ENCODE results near the gene ZNF692.
"Not testable (repeated sequence)": the region's sequence is repeated elsewhere in the genome, so short reads cannot be mapped to it uniquely, and the experiment has no call there.

Gene ZNF692

DNA sequence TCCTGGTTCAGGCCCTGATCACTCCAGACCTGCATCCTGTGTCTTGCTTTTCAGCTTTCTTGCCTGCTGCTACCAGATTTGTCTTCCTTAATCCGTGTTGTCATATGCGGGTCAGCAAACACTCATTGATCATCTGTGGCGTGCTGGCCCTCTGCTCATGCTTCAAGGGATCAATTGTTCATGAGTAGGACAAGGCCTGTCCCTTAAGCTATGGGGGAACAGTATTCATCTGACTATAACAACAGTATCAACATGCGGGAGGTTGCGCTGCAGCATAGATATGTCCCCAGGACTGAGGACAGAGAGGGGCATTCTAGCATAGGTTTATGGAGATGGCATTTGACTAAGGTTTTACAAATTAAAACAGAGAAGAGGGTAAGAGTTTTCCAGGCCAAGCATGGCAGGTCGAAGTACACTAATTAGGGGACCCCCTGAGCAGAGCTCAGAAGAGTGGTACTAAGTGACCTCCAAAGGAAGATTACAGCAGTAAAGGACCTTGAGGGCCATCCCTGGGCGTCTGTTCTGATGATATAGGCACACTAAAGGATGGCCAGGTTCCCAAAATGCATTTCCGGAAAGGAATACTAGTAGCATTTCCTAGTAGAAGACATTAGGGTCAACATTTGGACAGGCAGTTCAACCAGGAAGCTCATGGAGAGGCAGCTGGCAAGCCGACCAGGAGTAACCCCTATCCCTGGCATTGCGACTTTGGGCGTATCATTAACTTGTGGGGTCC, 21.7 kb downstream of the ZNF692 start:
- DNase-seq (ENCODE audit: low read depth in 2 of 2): no peak
- peak overlapping the region; percentile 68 to 80 for H3K4me3 ChIP-seq (replicated peaks in 1 of 2; ENCODE audit: low read depth in 2 of 2, low read length in 2 of 2)
- TF ChIP-seq, protein P1, sequence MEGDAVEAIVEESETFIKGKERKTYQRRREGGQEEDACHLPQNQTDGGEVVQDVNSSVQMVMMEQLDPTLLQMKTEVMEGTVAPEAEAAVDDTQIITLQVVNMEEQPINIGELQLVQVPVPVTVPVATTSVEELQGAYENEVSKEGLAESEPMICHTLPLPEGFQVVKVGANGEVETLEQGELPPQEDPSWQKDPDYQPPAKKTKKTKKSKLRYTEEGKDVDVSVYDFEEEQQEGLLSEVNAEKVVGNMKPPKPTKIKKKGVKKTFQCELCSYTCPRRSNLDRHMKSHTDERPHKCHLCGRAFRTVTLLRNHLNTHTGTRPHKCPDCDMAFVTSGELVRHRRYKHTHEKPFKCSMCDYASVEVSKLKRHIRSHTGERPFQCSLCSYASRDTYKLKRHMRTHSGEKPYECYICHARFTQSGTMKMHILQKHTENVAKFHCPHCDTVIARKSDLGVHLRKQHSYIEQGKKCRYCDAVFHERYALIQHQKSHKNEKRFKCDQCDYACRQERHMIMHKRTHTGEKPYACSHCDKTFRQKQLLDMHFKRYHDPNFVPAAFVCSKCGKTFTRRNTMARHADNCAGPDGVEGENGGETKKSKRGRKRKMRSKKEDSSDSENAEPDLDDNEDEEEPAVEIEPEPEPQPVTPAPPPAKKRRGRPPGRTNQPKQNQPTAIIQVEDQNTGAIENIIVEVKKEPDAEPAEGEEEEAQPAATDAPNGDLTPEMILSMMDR (IDR thresholded peaks at IDR 0.05; ENCODE audit: low read depth, low read length): no peak

DNA sequence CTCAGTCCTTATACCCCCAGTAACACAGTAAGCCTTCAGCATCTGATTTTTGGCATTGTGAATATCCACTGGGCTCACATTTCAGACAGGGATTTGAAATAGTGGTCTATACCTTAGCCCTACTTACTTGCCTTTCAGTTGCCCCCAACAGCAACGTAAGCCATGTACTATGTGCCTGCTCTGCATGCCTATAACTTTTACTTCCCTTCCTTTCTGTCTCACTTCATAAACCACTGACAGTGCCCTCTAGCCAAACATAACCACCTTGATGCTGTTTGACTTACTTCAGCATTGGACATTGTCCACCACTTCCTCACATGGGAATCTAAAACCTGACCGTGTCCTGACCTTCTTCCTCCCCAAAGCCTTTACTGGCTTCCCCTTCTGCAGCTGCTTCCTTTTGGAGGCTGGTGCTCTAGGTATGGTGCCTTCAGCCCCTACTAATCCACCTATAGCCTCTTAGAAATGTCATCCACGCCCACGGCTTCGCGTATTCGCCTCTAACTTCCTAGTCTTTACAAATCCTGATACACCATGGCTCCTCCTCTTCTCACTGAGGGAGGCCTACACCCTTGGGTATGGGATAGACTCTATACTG, 24.4 kb downstream of the ZNF692 start:
- TF ChIP-seq, protein P1 (IDR thresholded peaks at IDR 0.05; ENCODE audit: low read depth, low read length): no peak
- DNase-seq (ENCODE audit: low read depth in 2 of 2): no peak
- no peak overlapping the region for H3K4me3 ChIP-seq (replicated peaks in 1 of 2; ENCODE audit: low read depth in 2 of 2, low read length in 2 of 2)

DNA sequence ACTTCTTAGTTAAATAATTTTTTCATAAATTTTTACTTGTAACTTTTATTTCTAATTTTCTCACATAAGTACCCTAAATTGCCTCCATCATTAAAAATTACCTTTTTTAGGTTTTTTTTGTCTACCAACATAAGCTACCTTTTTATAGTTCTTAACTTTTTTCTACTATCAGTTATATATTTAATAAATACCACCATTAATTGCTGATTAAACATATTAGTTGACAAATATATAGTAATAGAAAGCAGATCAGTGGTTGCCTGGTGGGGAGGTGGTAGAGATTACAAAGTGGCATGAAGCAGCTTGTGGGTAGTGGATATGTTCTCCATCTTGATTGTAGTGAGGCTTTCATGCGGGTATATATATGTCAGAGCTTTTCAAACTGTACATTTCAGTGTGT, 27.0 kb downstream of the ZNF692 start:
- H3K4me3 ChIP-seq (replicated peaks in 1 of 2; ENCODE audit: low read depth in 2 of 2, low read length in 2 of 2): no peak overlapping the region
- no peak for DNase-seq (ENCODE audit: low read depth in 2 of 2)
- TF ChIP-seq, protein P1 (IDR thresholded peaks at IDR 0.05; ENCODE audit: low read depth, low read length): no peak

DNA sequence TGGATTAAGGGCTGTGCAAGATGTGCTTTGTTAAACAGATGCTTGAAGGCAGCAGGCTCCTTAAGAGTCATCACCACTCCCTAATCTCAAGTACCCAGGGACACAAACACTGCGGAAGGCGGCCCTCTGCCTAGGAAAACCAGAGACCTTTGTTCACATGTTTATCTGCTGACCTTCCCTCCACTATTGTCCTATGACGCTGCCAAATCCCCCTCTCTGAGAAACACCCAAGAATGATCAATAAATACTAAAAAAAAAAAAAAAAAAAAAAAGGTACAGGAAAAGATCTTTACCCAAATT, 28.2 kb downstream of the ZNF692 start:
- DNase-seq (ENCODE audit: low read depth in 2 of 2); H3K4me3 ChIP-seq (replicated peaks in 1 of 2; ENCODE audit: low read depth in 2 of 2, low read length in 2 of 2): not testable (repeated sequence)

DNA sequence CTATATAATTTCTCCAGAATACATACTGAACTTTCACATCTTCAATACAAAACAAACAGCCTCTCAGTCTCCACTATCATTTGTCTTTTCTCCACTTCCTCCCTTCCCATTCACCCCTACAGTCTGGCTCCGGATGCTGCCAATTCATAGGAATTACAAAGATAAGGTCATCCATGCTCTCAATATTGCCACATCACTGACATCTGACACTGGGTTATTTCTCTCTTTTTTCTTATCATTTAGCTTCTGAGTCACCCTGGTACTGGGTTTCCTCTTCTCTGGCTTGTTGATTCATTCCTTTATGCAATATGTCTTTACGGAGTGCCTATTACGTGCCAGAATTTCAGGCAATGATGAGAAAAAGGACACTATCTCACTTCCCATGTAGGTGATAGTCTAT, 30.0 kb downstream of the ZNF692 start:
- TF ChIP-seq, protein P1 (IDR thresholded peaks at IDR 0.05; ENCODE audit: low read depth, low read length): no peak
- no peak overlapping the region for H3K4me3 ChIP-seq (replicated peaks in 1 of 2; ENCODE audit: low read depth in 2 of 2, low read length in 2 of 2)
- peak; percentile 81 to 90 for DNase-seq (ENCODE audit: low read depth in 2 of 2)

DNA sequence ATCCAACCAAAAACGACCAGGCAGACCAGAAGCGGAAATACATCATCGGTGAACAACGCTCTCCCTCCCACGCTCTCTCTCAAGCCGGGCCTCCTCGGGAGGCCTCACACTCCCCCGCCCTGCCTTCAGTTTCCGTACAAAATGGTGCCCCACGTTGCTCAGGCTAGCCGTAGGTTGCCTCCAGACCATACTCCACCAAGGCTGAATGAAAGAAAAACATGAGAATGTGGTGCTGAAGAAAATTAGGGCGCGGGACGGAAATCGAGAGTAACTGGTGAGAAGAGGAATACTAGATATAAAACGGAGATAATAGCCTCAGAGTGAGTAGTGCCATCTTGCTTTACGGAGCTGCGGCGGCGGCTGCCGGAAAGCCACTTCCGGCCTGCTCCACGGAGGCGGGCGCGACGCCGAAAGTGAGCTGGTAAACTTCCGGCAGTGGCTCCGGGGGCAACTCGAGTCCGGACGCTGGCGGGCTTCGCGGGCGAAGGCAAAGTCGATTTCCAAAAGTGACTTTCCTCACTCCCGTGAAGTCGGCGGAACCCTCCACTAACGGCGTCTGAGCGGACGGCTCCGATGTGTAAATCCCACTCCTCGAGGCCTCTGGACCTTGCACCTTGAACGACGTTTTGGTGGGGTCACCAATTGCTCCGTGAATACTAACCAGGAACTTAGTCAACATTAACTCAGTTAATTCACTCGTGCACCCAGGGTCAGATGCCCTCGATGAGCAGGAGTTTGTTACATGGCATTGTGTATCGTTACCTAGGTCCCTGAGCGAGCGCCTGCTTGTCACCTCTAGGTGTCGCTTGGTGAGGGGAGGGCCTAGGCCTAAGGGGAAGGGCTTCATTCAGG, 32.8 kb downstream of the ZNF692 start, which contains the start of gene SH3BP5L:
Gene SH3BP5L (minus strand): TSS at position 7 of the 852 bp plus-strand sequence. CDS start 980 bp downstream, outside the sequence.
- TF ChIP-seq, protein P1 (IDR thresholded peaks at IDR 0.05; ENCODE audit: low read depth, low read length): peak; percentile 58
- H3K4me3 ChIP-seq (replicated peaks in 1 of 2; ENCODE audit: low read depth in 2 of 2, low read length in 2 of 2): peak within 1 kb of the TSS; percentile 84 to 93
- peak; percentile 97 to 98 for DNase-seq (ENCODE audit: low read depth in 2 of 2)

DNA sequence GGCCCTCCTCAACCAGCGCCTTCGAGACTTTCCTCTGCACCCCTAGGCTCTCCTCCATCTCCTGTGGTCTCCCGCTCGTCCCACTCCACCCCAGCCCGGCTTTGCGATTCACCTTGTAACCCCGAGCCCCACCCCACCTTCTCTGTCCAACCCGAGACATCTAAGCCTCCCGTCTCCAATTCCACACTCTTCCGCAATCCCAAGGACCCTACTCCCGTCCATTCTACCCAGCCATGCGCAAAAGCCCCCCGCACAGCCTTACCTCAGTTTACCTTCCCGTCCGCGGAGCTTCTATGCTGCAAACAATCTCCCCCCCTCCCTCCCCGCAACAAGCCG, 33.3 kb downstream of the ZNF692 start:
- peak overlapping the region; percentile 84 to 93 for H3K4me3 ChIP-seq (replicated peaks in 1 of 2; ENCODE audit: low read depth in 2 of 2, low read length in 2 of 2)
- no peak for DNase-seq (ENCODE audit: low read depth in 2 of 2)
- TF ChIP-seq, protein P1 (IDR thresholded peaks at IDR 0.05; ENCODE audit: low read depth, low read length): no peak

Data from cardiac fibroblast (primary cell).